ENCODE measurements around the gene MAPKAP1.

DNA sequence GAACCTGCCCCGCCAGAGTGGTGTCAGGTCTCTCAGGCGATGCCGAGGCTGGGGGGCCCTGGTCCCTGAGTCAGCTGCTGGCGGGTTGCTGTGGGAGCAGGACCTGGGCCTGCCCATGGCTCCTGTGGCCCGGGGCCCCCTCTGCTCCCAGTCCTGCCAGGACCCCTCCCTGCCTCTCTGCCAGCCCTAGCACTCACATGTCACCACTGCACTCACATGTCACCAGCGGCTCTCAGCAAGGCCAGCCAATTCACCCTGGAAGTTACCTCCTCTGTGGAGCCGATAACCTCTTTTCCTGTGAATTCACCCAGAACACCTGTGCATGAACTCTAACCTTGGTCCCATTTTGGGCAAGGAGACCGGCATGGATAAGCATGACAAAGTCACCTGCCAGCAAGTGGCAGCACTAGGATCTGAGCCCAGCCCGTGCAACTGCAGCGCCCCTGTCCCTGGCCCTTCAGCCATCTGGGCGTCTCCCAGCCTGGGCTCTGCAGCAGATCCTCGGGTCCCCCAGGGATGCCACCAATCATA, 275.2 kb downstream of the MAPKAP1 start:
- no peak for TF ChIP-seq CTCF (IDR thresholded peaks at IDR 0.05; ENCODE audit: borderline replicate concordance, extremely low read depth, low read length, poor library complexity, severe bottlenecking)
- no peak for TF ChIP-seq EZH2 (IDR thresholded peaks at IDR 0.05; ENCODE audit: borderline replicate concordance, low read depth, low read length, severe bottlenecking)

Measured in DND-41 (cell line).